ENCODE results near the gene KIF19.

DNA sequence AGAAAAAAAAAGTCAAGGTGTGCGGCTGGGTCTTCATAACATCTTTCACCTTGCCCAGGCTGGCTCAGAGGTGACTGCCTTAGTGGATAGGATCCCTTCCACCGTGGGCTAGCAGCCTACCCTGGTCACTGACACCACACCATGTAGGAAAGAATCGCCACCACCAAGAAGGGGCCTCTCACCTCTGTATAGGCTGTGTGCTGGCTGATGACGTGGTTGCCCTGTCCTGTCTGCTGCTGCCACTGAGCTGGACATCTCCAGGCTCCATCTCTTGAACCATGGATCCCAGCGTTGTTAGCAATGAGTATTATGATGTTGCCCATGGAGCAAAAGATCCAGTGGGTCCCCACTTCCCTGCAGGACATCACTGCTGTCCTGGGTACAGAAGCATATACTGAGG lies 41.2 kb downstream of the KIF19 start, which contains the start of gene GPR142:
- TF ChIP-seq, protein P1, sequence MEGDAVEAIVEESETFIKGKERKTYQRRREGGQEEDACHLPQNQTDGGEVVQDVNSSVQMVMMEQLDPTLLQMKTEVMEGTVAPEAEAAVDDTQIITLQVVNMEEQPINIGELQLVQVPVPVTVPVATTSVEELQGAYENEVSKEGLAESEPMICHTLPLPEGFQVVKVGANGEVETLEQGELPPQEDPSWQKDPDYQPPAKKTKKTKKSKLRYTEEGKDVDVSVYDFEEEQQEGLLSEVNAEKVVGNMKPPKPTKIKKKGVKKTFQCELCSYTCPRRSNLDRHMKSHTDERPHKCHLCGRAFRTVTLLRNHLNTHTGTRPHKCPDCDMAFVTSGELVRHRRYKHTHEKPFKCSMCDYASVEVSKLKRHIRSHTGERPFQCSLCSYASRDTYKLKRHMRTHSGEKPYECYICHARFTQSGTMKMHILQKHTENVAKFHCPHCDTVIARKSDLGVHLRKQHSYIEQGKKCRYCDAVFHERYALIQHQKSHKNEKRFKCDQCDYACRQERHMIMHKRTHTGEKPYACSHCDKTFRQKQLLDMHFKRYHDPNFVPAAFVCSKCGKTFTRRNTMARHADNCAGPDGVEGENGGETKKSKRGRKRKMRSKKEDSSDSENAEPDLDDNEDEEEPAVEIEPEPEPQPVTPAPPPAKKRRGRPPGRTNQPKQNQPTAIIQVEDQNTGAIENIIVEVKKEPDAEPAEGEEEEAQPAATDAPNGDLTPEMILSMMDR (conservative IDR thresholded peaks at IDR 0.05; ENCODE audit: low read depth, low read length) = no peak
- no peak for TF ChIP-seq POLR2A (IDR thresholded peaks at IDR 0.05; ENCODE audit: low read depth, low read length)
